IPS-18a (cell line): ENCODE results near the gene STAT1.

Experiments used
- H3K27ac ChIP-seq: one replicate; pipeline ENCODE4 v1.5.1; 2013; ENCODE audit warnings: low read length
- H3K27me3 ChIP-seq: one replicate; pipeline ENCODE4 v1.6.1; 2013; ENCODE audit warnings: mild to moderate bottlenecking, low read length; ENCODE audit not compliant: control insufficient read depth, insufficient read depth
- H3K36me3 ChIP-seq: one replicate; pipeline ENCODE4 v1.6.1; 2013; ENCODE audit warnings: low read depth, low read length; ENCODE audit not compliant: control insufficient read depth
- H3K4me1 ChIP-seq: one replicate; pipeline ENCODE4 v1.6.1; 2013; ENCODE audit warnings: low read depth, low read length; ENCODE audit not compliant: control insufficient read depth
- H3K4me3 ChIP-seq: one replicate; pipeline ENCODE4 v1.5.1; 2013; ENCODE audit warnings: low read length
- H3K9ac ChIP-seq: one replicate; pipeline ENCODE4 v1.6.1; 2013; ENCODE audit warnings: mild to moderate bottlenecking, low read length, moderate library complexity
- H3K9me3 ChIP-seq: one replicate; pipeline ENCODE4 v1.6.1; 2013; ENCODE audit warnings: low read depth, low read length; ENCODE audit not compliant: control insufficient read depth

Gene STAT1

DNA sequence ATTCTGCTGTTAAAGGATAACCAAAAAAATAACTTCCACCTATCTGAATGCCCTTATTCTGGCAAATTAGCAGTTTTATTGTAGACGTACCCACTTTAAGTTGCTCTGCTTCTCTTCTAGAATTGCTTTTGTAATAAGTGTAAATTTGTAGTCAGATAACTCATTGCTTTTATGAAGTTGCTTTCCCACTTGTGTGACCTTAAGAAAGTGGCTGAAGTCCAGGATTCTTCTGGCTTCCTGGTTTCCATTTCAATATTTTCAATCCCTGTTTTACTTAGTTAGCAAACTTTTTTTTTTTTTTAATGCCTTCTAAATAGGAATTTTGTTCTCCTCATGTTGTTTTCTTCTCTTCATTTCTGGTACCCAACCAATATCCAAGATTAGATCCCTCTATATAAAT lies 73.5 kb downstream of the STAT1 start:
- H3K4me1 ChIP-seq: peaks cover 34% of the 10 kb centered on the region
- no peak overlapping the region for H3K27ac ChIP-seq

DNA sequence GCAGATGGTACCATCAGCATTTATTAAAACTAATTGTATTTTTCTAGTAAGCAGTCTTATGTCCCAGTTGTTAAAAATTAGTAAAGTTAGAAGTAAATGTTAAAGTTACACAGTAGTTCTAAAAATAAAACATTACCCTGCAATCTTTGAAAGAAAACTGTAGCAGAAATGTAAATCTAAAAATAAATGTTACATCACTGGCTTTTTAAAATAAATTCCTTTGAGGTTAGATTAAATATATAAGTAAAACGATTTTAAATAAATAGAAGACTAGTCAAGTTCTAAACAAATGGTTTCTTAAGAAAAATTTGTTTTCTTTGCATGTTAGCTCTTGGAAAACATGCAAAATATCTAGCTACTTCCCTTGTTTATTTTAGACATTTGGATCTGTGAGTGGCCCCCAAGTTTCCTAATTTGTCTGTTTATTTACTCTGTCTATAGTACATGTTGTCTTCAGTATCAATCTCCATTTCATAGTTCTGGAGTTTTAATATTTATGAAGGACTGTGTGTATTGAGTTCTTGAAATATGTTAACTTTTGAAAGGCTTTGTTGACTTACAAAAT lies 75.1 kb downstream of the STAT1 start:
- H3K27me3 ChIP-seq: no peaks in the 10 kb centered on the region
- no peaks in the 10 kb centered on the region for H3K36me3 ChIP-seq
- peaks cover 46% of the 10 kb centered on the region for H3K4me1 ChIP-seq
- no peak overlapping the region for H3K9ac ChIP-seq
- H3K27ac ChIP-seq: peak overlapping the region; percentile 37
- H3K9me3 ChIP-seq: no peaks in the 10 kb centered on the region
- no peak overlapping the region for H3K4me3 ChIP-seq

More for the DNA sequence above, 73.5 kb downstream of the STAT1 start:
- Histone ChIP-seq H3K9me3 (no peaks in the 10 kb centered on the region), H3K4me3 (no peak overlapping the region), H3K9ac (no peak overlapping the region), H3K27me3 (no peaks in the 10 kb centered on the region), H3K36me3 (no peaks in the 10 kb centered on the region)

DNA sequence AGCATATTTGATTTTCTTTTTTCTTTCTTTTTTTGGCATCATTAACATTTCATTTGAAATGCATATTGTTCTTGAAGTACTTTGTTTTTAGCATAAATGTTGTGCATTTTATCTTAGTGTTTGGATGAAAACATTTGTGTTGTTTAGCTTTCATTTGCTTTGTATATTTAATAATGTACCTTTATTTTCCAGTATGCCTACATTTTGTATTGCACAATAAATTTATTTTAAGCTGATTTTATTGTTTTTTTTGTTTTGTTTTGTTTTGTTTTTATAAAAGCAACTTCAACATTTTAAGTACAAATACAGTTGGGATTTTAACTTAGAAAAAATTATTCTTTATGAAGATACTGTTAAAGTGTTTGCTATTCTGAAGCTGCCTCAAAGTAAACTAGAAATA lies 78.9 kb downstream of the STAT1 start:
- H3K4me3 ChIP-seq: no peak overlapping the region
- H3K27ac ChIP-seq: no peak overlapping the region
- H3K9ac ChIP-seq: no peak overlapping the region
- H3K36me3 ChIP-seq: peaks cover 3% of the 10 kb centered on the region
- no peaks in the 10 kb centered on the region for H3K9me3 ChIP-seq
- H3K27me3 ChIP-seq: no peaks in the 10 kb centered on the region
- H3K4me1 ChIP-seq: peaks cover 63% of the 10 kb centered on the region

DNA sequence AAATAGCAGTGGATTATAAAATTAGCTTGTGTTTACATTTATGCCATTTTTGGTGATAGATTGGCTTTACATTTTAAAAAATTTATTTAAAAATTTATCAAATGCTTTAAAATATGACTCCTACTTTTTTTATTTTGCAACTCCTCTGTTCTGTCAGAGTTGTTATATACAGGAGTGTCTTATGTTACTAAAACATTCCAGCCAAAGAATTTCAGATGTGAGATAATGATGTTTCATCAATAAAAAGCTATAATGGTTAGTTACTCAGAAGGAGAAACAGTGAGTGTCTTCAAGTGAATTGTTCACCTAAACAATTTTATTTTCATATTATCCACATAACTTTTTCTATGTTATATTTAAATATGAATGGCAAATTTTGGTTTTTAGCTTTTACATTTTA lies 80.6 kb downstream of the STAT1 start:
- Histone ChIP-seq H3K9ac (no peak overlapping the region), H3K36me3 (peaks cover 3% of the 10 kb centered on the region), H3K9me3 (no peaks in the 10 kb centered on the region), H3K4me1 (peaks cover 55% of the 10 kb centered on the region), H3K27me3 (no peaks in the 10 kb centered on the region), H3K27ac (no peak overlapping the region), H3K4me3 (no peak overlapping the region)

DNA sequence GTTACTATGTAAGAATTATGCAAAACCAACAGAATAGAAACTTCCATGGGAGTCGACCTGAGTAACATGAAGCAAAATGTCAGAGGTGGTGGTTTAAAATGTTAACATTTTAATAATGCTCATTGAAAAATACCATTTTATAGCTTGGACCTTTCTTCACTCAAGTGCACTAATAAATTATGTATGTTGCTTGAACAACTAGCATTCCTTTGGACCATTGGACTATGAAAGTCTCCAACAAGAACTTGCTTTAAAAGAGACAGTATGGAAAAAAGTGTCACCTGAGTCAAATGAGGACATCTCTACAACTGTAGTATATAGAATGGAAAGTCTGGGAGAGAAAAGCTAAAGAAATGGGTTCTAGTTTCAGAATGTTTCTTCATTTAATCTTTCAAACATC lies 81.5 kb downstream of the STAT1 start:
- Histone ChIP-seq H3K4me1 (peaks cover 47% of the 10 kb centered on the region), H3K27ac (no peak overlapping the region), H3K36me3 (peaks cover 7% of the 10 kb centered on the region), H3K9ac (no peak overlapping the region), H3K4me3 (no peak overlapping the region), H3K9me3 (no peaks in the 10 kb centered on the region), H3K27me3 (no peaks in the 10 kb centered on the region)

DNA sequence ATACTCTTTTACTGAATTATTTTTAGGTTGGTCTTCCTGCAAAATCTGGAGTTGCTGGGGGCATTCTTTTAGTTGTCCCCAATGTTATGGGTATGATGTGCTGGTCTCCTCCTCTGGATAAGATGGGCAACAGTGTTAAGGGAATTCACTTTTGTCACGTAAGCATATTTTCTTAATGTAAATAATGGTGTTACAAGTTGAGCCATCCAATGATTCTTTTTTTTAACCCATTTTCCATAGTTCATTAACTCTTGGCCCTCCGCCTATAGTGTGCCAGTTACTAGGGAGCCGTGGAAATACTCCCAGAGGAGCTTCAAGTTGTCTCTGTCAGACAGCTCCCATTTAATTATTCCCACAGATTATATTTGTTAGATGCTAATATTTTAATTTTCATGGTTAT lies 83.6 kb downstream of the STAT1 start:
- H3K36me3 ChIP-seq: peaks cover 7% of the 10 kb centered on the region

DNA sequence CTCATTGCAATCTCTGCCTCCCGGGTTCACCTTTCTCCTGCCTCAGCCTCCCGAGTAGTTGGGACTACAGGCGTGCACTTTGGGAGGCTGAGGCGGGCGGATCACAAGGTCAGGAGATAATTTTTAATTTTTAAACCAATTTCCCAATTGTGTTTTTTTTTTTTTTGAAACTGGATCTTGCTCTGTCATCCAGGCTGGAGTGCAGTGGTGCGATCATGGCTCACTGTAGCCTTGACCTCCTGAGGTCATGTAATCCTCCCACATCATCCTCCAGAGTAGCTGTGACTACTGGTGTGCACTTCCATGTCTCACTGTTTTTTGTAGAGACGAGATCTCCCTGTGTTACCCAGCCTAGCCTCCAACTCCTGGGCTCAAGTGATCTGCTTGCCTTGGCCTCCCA lies 84.1 kb downstream of the STAT1 start:
- Histone ChIP-seq H3K9ac (no peak overlapping the region), H3K27me3 (no peaks in the 10 kb centered on the region), H3K27ac (no peak overlapping the region), H3K4me1 (peaks cover 24% of the 10 kb centered on the region), H3K9me3 (no peaks in the 10 kb centered on the region), H3K36me3 (peaks cover 7% of the 10 kb centered on the region), H3K4me3 (no peak overlapping the region)

More for the DNA sequence above, 83.6 kb downstream of the STAT1 start:
- Histone ChIP-seq H3K9me3 (no peaks in the 10 kb centered on the region), H3K4me3 (no peak overlapping the region), H3K27me3 (no peaks in the 10 kb centered on the region), H3K9ac (no peak overlapping the region), H3K4me1 (peaks cover 29% of the 10 kb centered on the region), H3K27ac (no peak overlapping the region)

DNA sequence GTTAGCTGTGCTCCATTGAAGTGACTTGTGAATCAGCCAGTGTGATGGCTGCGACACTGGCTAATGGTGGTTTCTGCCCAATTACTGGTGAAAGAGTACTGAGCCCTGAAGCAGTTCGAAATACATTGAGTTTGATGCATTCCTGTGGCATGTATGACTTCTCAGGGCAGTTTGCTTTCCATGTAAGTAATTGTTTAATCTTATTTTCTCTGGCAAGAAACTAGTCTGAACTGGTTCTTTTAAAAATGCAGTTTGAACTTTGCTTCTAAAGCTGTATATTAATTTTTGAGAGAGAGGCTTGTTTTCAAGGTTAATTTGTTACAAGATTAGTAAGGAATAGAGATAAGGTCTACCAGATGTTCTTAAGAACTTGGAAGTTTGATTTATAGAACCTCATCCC lies 86.7 kb downstream of the STAT1 start:
- H3K4me3 ChIP-seq: no peak overlapping the region
- no peak overlapping the region for H3K9ac ChIP-seq
- peaks cover 23% of the 10 kb centered on the region for H3K36me3 ChIP-seq
- no peaks in the 10 kb centered on the region for H3K9me3 ChIP-seq
- H3K4me1 ChIP-seq: peaks cover 12% of the 10 kb centered on the region
- no peak overlapping the region for H3K27ac ChIP-seq
- no peaks in the 10 kb centered on the region for H3K27me3 ChIP-seq

DNA sequence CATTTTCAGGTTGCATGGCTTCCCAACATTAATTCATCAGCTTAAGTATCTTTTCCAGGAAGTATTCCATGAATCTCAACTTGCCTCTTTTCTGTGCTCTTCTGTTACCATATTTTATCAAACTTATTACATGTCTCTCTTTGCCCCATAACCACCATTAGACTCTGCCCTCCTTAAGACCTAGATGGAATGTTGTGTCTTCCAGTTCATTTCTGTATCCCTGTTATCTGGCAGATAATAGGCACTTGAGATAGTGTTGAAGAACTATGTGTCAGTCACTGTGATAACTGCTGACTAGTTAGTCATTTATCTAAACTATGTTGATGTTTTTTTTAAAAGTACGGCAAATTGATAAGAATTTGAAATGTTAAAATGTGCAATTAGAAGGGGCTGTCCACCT lies 91.6 kb downstream of the STAT1 start:
- Histone ChIP-seq H3K36me3 (peaks cover 33% of the 10 kb centered on the region), H3K4me3 (no peak overlapping the region), H3K9ac (no peak overlapping the region), H3K27ac (no peak overlapping the region), H3K27me3 (no peaks in the 10 kb centered on the region), H3K9me3 (no peaks in the 10 kb centered on the region), H3K4me1 (no peaks in the 10 kb centered on the region)

DNA sequence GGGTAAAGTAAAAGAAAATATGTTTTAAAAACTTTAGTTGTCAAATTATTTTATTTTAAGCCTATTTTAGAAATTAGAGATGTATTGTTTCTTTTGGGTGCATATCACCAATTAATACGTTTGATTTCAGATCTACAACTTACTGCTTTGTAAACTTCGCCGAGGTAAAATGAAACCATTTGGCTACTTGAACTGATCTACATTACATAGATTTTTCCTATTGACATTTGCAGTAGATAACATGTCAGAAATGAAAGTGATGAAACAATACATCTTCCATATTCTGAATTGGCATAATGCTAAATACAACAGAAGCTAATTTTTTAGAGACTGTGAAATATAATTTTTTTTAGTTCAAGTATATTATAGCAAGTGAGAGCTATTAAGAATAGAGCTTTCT lies 93.9 kb downstream of the STAT1 start:
- no peak overlapping the region for H3K4me3 ChIP-seq
- no peaks in the 10 kb centered on the region for H3K9me3 ChIP-seq
- H3K4me1 ChIP-seq: no peaks in the 10 kb centered on the region
- H3K9ac ChIP-seq: no peak overlapping the region
- peaks cover 36% of the 10 kb centered on the region for H3K36me3 ChIP-seq
- no peak overlapping the region for H3K27ac ChIP-seq
- no peaks in the 10 kb centered on the region for H3K27me3 ChIP-seq
